ENCODE results near the gene LINC00237.

Gene LINC00237

GRCh38 chr20:21101932-21102575 lies 4.1 kb downstream of the LINC00237 start:
- in situ Hi-C loops (cut with MboI; ENCODE audit: low sequenced_read_pairs, unreplicated experiment): loop anchor here (25.0 kb wide), 1 partner anchor 410 kb away; the partner anchor contains the start of gene NKX2-2
- TF ChIP-seq CTCF (IDR thresholded peaks at IDR 0.05; ENCODE audit: borderline replicate concordance, control extremely low read depth, extremely low read depth, insufficient read depth, missing control alignments): no peak
- peak; percentile 50 for DNase-seq (ENCODE audit: low spot score)

- DNase-seq (ENCODE audit: low spot score): peak; percentile 45
- no peak for TF ChIP-seq CTCF (IDR thresholded peaks at IDR 0.05; ENCODE audit: borderline replicate concordance, control extremely low read depth, extremely low read depth, insufficient read depth, missing control alignments)
- in situ Hi-C loops (cut with MboI; ENCODE audit: low sequenced_read_pairs, unreplicated experiment): loop anchor here (25.0 kb wide), 1 partner anchor 411 kb away; the partner anchor contains the start of gene NKX2-2
Measured at GRCh38 chr20:21101453-21101931, 4.7 kb downstream of the LINC00237 start.

- in situ Hi-C loops (cut with MboI; ENCODE audit: low sequenced_read_pairs, unreplicated experiment): loop anchor here (25.0 kb wide), 1 partner anchor 411 kb away; the partner anchor contains the start of gene NKX2-2
- peak; percentile 46 for DNase-seq (ENCODE audit: low spot score)
- no peak for TF ChIP-seq CTCF (IDR thresholded peaks at IDR 0.05; ENCODE audit: borderline replicate concordance, control extremely low read depth, extremely low read depth, insufficient read depth, missing control alignments)
Measured at GRCh38 chr20:21100578-21101452, 5.3 kb downstream of the LINC00237 start.

GRCh38 chr20:21099751-21100577 lies 6.2 kb downstream of the LINC00237 start:
- TF ChIP-seq CTCF (IDR thresholded peaks at IDR 0.05; ENCODE audit: borderline replicate concordance, control extremely low read depth, extremely low read depth, insufficient read depth, missing control alignments): no peak
- peak; percentile 61 for DNase-seq (ENCODE audit: low spot score)
- in situ Hi-C loops (cut with MboI; ENCODE audit: low sequenced_read_pairs, unreplicated experiment): loop anchor here (25.0 kb wide), 1 partner anchor 412 kb away; the partner anchor contains the start of gene NKX2-2

GRCh38 chr20:21096321-21097043 lies 9.7 kb downstream of the LINC00237 start:
- in situ Hi-C loops (cut with MboI; ENCODE audit: low sequenced_read_pairs, unreplicated experiment): no loop called here
- DNase-seq (ENCODE audit: low spot score): no peak
- TF ChIP-seq CTCF (IDR thresholded peaks at IDR 0.05; ENCODE audit: borderline replicate concordance, control extremely low read depth, extremely low read depth, insufficient read depth, missing control alignments): no peak
